Left lobe of liver (tissue), 2 donors: ENCODE results near the gene TMEM87B. TPM values are rescaled to one million over a fixed set of nuclear protein-coding genes. Genes with fewer than 3 reads are reported as not detected.

Experiments
- ATAC-seq: fragments of 200-7000 bp; cut with Tn5 transposase; one replicate; pipeline ENCODE4 v1.9.1; 2020; ENCODE audit warnings: mild to moderate bottlenecking, moderate library complexity
- DNase-seq: peaks from one replicate; pipeline ENCODE4 v3.0.0-alpha.2; 2020; ENCODE audit warnings: low spot score
- total RNA-seq: library from RNA; stranded (reverse); gene quantifications from one replicate; pipeline ENCODE4 v1.2.1, GENCODE V29; 2021
- donor health status: DM: no; HTN: no; CAD: no; lungs with moderate emphysema.
- donor health status: DM: no; HTN: yes; CAD: no.

Gene TMEM87B, protein sequence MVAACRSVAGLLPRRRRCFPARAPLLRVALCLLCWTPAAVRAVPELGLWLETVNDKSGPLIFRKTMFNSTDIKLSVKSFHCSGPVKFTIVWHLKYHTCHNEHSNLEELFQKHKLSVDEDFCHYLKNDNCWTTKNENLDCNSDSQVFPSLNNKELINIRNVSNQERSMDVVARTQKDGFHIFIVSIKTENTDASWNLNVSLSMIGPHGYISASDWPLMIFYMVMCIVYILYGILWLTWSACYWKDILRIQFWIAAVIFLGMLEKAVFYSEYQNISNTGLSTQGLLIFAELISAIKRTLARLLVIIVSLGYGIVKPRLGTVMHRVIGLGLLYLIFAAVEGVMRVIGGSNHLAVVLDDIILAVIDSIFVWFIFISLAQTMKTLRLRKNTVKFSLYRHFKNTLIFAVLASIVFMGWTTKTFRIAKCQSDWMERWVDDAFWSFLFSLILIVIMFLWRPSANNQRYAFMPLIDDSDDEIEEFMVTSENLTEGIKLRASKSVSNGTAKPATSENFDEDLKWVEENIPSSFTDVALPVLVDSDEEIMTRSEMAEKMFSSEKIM
- 7.5 TPM for total RNA-seq

DNA sequence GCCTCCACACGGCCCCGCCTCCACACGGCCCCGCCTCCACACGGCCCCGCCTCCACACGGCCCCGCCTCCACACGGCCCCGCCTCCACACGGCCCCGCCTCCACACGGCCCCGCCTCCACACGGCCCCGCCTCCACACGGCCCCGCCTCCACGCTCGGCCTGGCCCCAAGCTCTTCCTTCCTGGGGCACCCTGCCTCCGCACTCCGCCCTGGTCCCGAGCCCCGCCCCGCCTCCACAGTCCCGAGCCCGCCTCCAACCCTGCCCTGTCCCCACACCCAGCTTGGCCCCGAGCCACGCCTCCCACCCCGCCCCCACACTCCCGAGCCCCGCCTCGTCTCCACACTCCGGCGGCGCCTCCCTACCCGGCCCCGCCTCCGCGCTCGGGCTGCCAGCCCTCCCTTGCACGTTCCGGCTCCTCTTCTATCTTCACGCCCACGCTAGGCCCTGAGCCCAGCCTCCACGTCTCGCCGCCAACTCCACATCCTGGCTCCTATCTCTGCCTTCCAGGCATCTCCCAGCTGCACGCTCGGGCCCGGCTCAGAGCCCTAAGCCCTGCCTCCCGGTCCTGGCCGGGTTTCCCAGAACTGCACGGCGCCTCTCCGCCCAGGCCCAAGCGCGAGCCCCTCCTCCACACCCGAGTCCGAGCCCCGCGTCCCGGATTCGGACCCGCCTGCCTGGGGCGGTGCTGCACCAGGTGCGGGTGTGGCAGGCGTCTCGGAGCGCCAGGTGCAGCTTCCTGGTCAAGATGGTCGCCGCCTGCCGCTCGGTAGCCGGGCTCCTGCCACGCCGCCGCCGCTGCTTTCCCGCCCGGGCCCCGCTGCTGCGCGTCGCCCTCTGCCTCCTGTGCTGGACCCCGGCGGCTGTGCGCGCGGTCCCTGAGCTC, at the start of gene TMEM87B:
Gene TMEM87B, plus strand, starts transcription at position 423 of the 883 bp plus-strand sequence. Its CDS starts 323 bp downstream, at position 746.
- peak; percentile 78 for ATAC-seq
- DNase-seq = peak; percentile 98

DNA sequence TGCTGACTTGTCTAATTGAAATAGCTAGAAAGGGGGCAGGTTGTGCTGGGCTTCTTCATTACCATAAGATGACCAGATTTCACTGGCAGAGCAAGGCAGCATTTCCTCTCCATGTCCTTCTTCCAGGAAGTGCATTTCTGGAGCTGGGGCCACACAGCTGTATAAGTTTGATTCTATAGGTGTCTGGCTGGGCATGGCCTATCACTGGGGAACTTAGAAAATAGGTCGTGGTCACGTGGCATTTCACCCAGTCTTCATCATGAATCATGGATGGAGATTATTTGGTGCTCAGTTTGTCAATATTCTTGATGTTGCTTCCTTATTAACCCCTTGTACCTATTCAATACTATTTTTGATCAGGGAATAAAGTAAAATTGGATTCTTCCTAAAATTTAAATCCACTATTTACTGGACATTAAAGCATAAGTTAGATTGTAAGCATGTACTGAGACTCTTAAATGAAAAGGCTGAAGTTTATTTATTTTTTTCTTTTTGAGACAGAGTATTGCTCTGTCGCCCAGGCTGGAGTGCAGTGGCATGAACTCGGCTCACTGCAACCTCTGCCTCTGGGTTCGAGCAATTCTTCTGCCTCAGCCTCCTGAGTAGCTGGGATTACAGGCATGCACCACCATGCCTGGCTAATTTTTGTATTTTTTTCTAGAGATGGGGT, 49.5 kb upstream of the TMEM87B start:
- no peak for ATAC-seq
- DNase-seq = no peak

DNA sequence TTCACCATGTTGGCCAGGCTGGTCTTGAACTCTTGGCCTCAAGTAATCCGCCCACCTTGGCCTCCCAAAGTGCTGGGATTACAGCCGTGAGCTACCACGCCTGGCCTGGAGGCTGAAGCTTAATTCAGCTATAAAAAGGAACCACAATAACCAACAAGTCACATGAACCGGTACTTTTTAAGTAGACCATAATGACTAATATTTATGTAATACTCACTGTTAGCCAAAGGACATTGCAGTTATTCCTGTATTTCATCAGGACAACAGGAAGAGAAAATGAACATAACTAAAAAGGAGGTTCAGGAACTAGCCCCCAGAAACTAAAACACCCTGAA, 49.0 kb upstream of the TMEM87B start:
- ATAC-seq = peak; percentile 15
- DNase-seq = no peak

DNA sequence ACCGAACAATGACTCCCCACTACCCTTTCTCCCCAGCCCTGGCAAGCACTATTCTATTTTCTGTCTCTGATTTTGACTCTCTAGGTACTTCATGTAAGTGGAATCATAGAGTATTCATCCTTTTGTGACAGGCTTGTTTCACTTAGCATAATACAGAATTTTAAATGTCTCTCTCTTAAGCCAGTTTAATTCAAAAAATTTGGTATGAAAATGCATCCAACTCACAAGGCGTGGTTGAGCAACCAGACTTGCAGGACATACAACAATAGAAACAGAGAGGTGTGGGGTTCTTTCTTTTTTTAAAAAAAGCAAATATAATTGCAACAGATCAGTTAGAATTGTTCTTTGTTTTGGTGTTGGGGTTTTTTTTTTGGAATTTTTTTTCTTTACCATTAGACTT, 47.6 kb upstream of the TMEM87B start:
- DNase-seq (no peak), ATAC-seq (no peak)

DNA sequence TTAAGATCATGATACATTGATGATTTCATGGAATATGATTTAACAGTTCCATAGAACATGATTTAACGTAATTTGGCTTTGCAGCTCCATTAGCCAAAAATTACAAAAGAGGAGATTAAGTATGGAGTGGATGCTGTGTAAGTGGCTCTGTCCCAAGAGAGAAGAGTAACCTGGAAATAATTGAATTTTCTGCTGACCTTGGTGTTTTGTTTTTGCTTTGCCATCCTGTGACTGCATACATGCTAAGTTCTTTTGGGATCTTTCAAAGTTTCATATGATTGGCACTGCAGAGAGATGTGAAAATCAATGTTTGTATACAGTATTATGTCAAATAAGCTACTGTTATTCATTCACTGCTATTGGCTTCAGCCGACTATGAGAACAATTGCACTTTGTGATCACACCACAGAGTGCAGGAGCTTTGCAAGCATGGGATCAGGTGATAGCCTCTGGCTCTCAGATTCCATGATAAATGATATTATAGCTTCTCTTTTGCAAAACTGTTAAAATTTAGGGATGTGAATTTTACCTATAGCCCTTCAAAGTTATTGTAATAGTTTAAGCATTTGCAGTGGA, 46.1 kb upstream of the TMEM87B start:
- ATAC-seq (no peak), DNase-seq (no peak)

DNA sequence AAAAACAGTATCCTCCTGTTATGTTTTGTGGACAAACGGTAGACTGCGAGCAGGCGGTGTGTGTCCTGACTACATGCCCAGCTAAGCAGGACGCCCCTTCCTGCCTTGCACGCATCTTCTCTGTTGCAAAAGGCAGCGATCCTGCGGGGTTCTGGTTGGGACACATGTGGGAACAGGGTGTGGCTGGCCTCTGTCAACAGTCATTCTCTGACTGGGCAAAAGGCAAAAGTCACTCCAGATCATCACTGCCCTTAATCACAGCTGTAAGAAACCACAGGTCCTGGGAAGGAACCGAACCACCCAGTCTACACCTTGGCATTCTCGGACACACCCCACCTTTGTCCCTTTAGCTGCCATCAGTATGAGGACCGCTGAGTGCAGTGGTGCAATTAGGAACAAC, 44.3 kb upstream of the TMEM87B start:
- no peak for DNase-seq

DNA sequence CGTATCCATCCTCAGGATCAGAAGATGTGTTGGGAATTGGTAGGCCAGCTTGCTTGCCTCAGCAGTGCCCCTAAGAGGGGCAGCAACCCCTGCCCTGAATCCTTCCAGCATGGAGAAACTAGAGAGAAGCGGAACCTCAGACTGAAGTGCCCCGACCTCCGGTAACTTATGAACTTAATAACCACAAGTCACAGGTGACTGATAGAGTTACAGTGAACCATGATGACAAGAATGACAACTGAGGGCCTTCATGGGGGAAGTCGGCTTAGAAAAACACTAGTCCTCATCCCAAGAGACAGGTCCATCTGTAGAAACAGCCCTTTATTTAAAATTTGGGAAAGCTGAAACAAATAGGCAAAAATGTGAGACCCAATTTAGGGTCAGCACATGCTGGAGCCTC, 42.5 kb upstream of the TMEM87B start:
- no peak for ATAC-seq
- DNase-seq = no peak

More for the DNA sequence above, 44.3 kb upstream of the TMEM87B start:
- ATAC-seq = peak; percentile 55

DNA sequence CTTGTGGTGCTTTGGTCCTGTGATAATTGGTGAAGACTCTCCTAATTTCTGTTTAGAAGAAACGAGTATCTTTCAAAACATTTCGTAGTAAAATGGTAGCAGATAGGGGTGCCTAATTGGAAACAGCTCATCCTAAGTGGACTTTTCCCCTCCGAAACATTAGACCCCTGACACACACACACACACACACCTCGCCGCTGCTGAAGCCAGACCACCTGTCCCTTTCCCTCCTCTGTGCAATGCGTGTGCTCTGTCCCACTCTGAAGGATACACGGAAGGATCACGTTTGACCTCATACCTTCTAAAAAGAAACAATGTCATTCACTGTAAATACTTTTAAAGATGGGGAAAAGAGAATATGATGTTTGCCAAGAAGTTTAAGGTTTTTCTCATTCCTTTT, 36.2 kb upstream of the TMEM87B start:
- no peak for DNase-seq
- no peak for ATAC-seq

DNA sequence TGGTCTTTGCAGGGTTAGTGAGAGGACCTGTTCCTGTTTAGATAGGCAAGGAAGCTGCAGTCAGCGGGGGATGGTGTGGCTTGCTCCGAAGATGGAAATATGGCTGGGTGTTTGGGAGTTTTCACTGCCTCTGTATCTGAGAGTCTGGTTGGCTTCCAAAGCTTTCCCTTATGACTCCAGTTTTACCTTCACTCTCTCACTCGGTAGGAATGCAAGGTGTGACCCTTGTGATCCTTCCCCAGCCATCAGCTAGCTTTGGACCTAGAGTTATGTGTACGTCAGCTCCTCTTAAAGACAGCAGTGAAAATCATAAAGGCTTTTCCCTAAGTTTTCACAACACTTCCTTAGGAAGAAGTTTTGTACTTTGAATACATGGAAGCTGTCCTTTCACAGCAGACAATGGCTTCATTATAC, 35.5 kb upstream of the TMEM87B start:
- DNase-seq = no peak
- no peak for ATAC-seq

DNA sequence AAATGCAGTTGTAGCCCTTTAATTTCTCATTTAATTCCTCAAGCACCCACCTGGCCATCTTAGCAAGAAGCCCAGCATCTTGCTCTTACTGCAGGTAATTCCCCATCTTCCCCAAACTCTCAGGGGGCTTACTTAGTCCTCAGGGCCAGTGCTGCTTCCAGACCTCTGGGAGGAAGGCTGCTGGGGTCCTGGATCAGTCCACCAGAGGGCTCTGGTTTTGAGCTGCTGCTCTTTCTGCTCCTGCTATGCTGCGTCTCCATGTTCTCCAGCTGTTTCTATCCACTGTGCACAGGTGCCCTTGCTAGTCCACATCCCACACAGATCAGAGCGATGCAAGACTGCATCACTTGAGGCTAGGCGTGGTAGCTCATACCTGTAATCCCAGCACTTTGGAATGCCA, 34.5 kb upstream of the TMEM87B start:
- DNase-seq (no peak), ATAC-seq (no peak)

DNA sequence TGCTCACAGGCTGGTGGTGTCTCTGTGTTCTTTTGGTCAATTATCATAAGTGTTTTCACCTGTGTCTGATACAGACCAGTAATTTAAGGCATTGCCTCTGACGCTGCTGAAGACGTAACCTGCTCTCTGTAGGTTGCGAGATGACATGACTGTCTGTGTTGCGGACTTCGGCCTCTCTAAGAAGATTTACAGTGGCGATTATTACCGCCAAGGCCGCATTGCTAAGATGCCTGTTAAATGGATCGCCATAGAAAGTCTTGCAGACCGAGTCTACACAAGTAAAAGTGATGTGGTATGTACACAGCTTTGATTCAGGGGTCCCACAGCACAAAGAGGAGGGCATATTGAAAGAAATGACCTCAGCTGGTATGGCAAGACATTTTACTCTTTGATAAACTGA, 33.8 kb upstream of the TMEM87B start:
- DNase-seq = no peak
- ATAC-seq = no peak

DNA sequence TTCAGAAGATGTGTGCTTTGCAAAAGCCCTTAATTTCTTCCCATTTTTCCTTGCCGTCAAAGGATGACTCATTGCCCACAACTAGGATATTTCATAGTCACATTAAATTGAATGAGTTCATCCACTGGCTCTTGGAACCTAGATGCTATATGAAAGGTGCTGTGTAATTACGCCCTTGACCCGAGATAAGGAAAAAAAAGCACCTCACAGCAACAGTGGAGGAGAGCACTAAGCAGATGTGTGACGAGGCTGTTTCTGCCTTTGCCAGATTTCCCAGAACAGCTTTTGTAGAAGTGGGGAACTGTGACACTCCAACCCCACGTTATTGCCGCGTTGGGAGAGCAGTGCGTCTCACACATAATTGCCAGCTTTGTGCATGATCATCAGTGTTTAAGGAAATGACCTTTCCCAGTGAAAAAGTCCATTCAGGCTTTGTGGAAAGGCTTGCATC, 33.3 kb upstream of the TMEM87B start:
- DNase-seq (no peak), ATAC-seq (no peak)

DNA sequence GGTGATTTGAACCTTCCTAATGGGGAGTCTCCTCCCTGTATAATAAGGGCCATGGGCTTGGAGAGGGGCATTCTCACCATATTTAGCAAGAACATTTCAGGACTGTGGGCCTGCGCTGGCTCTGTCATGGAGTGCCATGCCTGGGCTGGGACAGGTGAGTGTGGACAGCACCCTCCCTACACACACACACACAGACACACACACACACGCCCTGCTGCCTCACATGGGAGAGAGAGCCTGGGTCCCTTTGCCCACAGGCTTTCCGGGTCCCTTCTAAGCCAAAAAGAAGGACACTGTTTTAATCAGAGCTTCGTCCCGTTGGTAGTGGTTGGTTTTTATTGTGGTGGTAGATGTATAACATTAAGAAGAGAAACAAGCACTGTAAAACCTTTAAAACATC, 31.4 kb upstream of the TMEM87B start:
- no peak for ATAC-seq
- DNase-seq = no peak

DNA sequence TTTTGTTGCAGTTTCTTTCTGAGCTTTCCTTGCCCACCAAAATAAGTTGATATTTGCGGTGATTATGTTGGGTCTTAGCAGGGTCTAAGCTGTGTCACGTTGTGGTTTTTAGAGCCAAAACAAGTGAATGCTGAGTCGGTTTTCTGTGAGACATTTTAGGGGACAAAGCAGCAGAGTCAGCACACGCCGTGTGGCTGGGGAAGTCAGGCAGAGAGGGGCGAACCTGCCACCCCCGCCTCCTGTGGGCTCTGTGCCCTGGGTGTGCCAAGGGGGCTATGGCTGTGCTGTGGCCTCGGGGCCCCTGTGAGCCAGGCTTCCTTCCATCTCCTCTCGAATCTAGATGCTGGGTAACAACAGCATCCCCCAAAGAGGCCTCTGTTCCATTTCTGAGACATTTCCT, 30.8 kb upstream of the TMEM87B start:
- DNase-seq (no peak), ATAC-seq (peak; percentile 39)

DNA sequence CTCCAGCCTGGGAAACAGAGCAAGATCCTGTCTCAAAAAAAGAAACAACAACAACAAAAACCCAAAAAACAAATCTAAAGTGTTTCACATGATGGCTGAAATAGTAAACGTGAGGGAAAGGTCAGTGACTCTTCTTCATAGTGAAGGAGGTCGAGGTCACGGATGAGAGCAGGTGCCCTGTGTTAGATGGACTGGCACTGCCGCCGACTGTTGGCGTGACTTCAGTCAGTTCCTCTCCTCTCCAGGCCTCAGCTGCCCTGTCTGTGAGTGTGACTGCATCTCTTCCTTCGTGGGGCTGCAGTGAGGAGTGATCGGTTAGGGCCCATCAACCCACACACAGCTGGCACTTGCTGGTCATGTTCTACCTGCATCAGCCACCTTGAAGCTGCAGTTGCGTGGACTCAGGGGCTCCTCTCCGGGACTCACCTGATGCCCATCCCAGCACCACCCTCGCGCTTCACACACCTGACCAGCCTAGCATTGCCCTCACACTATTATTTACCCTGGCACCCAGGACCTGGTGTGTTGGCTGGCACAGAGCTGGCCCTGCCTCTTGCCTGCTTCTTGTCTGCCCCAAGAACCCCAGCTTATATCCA, 30.1 kb upstream of the TMEM87B start:
- DNase-seq (no peak), ATAC-seq (peak; percentile 43)

DNA sequence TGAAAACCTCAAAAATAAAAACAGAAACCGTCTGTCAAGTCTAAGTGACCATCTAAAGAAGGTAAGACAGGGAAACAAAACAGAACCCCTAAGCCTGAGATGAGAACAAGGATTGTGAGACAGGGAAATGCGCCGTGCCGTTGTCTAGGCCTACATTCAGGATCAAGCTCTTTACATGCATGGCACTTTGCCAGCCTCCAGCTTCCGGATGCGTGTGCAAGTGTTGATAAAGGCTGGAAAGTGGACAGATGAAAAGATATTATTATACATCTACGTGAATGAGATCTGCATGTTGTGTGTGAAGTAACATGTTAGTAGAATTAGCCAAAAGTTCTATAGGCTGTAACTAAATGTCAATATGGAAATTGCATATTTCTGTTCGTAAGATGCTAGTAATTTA, 28.6 kb upstream of the TMEM87B start:
- no peak for DNase-seq
- ATAC-seq = no peak

DNA sequence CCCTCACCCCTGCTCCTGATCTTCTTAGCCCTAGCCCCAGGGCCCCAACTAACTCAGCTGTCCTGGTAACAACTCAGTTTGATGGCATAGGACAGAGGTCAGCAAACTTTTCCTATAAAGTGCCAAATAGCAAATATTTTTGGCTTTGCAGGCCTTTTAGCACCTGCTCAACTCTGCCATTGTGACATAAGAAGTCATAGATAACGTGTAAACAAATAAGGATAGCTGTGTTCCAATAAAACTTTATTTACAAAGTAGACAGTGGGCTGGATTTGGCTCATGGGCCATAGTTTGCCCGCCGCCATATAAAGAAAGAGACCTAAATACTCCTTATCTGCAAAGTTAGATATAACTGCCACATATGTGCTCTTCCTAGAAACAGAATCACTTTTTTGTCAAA, 27.3 kb upstream of the TMEM87B start:
- DNase-seq (no peak), ATAC-seq (no peak)

DNA sequence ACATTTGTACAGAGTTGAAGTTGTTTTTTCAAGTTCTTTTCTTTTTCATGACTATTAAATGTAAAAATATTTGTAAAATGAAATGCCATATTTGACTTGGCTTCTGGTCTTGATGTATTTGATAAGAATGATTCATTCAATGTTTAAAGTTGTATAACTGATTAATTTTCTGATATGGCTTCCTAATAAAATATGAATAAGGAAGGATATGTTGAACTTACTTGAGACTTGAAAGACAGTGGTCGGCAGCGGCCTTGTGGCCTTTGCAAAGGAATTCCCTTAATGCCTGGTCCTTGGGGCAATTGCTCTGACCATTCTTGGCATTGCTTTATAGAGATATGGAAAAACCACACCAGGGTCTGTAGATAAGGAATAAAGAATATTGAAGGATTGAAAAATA, 25.9 kb upstream of the TMEM87B start:
- DNase-seq = no peak
- no peak for ATAC-seq

DNA sequence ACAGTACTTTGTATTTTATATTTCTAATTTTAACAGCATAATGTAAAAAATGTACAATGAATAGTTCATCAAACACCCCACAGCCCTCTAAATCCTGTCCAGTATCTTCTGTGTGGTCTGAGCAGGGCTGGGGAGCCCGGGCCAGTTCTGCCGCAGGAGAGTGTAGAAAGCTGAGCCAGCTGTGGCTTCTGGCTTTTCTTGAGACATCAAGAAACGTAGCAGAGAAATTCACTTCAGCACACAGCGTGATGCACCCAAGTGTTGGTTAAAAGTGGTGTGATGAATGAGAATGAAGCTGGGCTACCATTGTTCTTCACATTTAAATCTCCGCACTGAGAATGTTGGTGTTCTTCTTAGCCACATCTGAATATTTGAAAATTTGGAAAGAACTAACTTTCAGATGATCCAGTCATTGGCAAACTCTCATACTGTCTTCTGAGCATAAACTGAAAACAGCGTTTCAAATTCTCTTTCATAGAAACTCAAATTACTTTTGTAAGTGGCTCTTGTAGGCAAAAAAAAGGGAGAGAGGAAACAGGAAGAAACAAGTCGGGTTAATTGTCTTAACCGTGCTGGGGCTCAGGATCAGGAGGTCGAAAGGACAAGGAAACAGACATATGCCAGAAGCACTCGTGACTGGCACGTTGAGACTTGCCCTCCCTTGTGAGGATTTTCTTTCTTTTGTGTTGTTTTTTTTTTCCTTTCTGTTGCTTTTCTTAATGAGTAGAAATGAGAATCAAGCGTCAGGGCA, 23.4 kb upstream of the TMEM87B start:
- ATAC-seq (peak; percentile 60), DNase-seq (no peak)

DNA sequence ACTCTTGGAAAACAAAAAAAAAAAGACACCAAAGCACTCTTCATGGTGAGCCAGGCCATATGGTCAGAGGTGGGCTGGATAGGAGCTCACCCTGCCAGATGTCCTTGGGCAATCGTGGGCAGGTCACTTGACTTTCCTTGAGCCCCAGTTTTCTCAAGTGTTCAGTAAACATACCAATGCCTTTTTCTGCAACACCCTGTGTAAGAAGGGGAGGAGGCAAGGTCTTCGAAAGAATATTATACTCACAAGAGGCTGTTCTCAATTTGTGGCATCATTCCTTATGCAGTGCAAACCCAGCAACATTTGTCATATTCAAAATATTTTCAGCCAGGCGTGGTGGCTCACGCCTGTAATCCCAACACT, 22.9 kb upstream of the TMEM87B start:
- ATAC-seq = peak; percentile 28

More for the DNA sequence above, 22.9 kb upstream of the TMEM87B start:
- no peak for DNase-seq
